ENCODE measurements around the gene BRD7. TPM values are rescaled to one million over a fixed set of nuclear protein-coding genes. Genes with fewer than 3 reads are reported as not detected.

BRD7 gene
- total and polyA plus RNA-seq, 2 of the 4 experiments (the other 2 are of a cell fraction), result 24.8 to 29.9 TPM

GRCh38 chr16:50303605-50304466, 65.0 kb downstream of the BRD7 start:
- peak; percentile 70 for DNase-seq
- dilution Hi-C loops (cut with HindIII; ENCODE audit: low sequenced_read_pairs, unreplicated experiment) (no loop called here), intact Hi-C loops (cut with micrococcal nuclease) (loop anchor here (5.0 kb wide), 3 partner anchors 37 to 237 kb away; partner anchors contain the start of genes ADCY7 and HEATR3), in situ Hi-C loops (cut with MboI; ENCODE audit: low sequenced_read_pairs) (no loop called here)
- peak overlapping the region; percentile 71 for H3K23ac ChIP-seq (ENCODE audit: low read depth, low read length)
- 0 out of 2 replicates have a peak overlapping the region, but pooled peaks have one; percentile 7 for H3K9ac ChIP-seq (ENCODE audit: low read depth, low read length)
- H3K9me1 ChIP-seq (ENCODE audit: insufficient read depth, low read length), result peaks cover 31% of the 10 kb centered on the region
- ChIA-PET CTCF (no interaction called here), POLR2A (ENCODE audit: unreplicated experiment) (no interaction called here)
- H2AK5ac ChIP-seq (ENCODE audit: low read depth, low read length), result peak overlapping the region; percentile 98
- H3K36me3 ChIP-seq (ENCODE audit: control insufficient read depth, insufficient read depth, low read length), result no peaks in the 10 kb centered on the region
- TF ChIP-seq BHLHE40 (IDR thresholded peaks at IDR 0.05; ENCODE audit: low read depth, low read length) (peak; percentile 75), MAFK (IDR thresholded peaks at IDR 0.05; ENCODE audit: low read depth, low read length) (no peak), SMC3 (IDR thresholded peaks at IDR 0.05; ENCODE audit: low read depth, low read length) (no peak), RFX5 (IDR thresholded peaks at IDR 0.05; ENCODE audit: low read depth, low read length) (no peak), NFE2L2 (IDR thresholded peaks at IDR 0.05; ENCODE audit: low read depth, low read length) (no peak), RCOR1 (IDR thresholded peaks at IDR 0.05; ENCODE audit: insufficient replicate concordance, low read length) (no peak), CHD1 (IDR thresholded peaks at IDR 0.05; ENCODE audit: low read depth, low read length) (no peak), CEBPB (IDR thresholded peaks at IDR 0.05; ENCODE audit: low read depth, low read length) (peak; percentile 97), USF2 (IDR thresholded peaks at IDR 0.05; ENCODE audit: low read depth, low read length) (peak; percentile 59), FOS (IDR thresholded peaks at IDR 0.05; ENCODE audit: low read depth, low read length) (0 out of 2 replicates have a peak, but pooled peaks have one; percentile 2), CTCF (conservative IDR thresholded peaks at IDR 0.05; ENCODE audit: low read depth, low read length) (no peak), MAZ (IDR thresholded peaks at IDR 0.05; ENCODE audit: borderline replicate concordance, low read depth, low read length) (peak; percentile 35; the same call in 1 of the 2 replicates), POLR2A (IDR thresholded peaks at IDR 0.05; ENCODE audit: low read depth, low read length) (no peak)
- peak overlapping the region; percentile 75 for H4K5ac ChIP-seq (ENCODE audit: low read depth, low read length)
- no peak overlapping the region for H3K4me2 ChIP-seq (ENCODE audit: low read depth, low read length)
- H2AFZ ChIP-seq (replicated peaks; ENCODE audit: low read length, poor library complexity), result peak overlapping the region; percentile 45
- H2BK120ac ChIP-seq (ENCODE audit: low read depth, low read length), result peak overlapping the region; percentile 94
- H3K4ac ChIP-seq (ENCODE audit: low read depth, low read length), result peak overlapping the region; percentile 93
- H3K18ac ChIP-seq (ENCODE audit: low read depth, low read length), result peak overlapping the region; percentile 80
- H3K9me3 ChIP-seq (ENCODE audit: control insufficient read depth, insufficient read depth, low read length), result no peaks in the 10 kb centered on the region
- H4K91ac ChIP-seq (ENCODE audit: insufficient read depth, low read depth, low read length), result peak overlapping the region; percentile 95
- no peaks in the 10 kb centered on the region for H4K20me1 ChIP-seq (ENCODE audit: insufficient read depth, low read length)
- H4K8ac ChIP-seq (ENCODE audit: low read depth in 2 of 2, low read length in 2 of 2), result peak overlapping the region; percentile 38 to 91
- H2BK15ac ChIP-seq (ENCODE audit: low read depth, low read length), result peak overlapping the region; percentile 90; the same call in 2 of the 3 replicates
- H2BK20ac ChIP-seq (ENCODE audit: low read depth, low read length), result peak overlapping the region; percentile 71
- 38% methylated on average over 6 of the region's 33 CpGs; no CpG with 5 or more reads in 1 of the 2 experiments for WGBS, 2 experiments (ENCODE audit: extremely low coverage in 2 of 2, insufficient read length in 1 of 2)
- H3K4me1 ChIP-seq (ENCODE audit: control insufficient read depth, insufficient read depth, low read length), result peaks cover 46% of the 10 kb centered on the region
- H3K56ac ChIP-seq (ENCODE audit: extremely low read depth, insufficient read depth, low read length), result peak overlapping the region; percentile 45; the same call in 1 of the 2 replicates
- ATAC-seq (ENCODE audit: low read depth), result peak; percentile 50
- H3K79me1 ChIP-seq (ENCODE audit: low read depth in 1 of 2, low read length in 2 of 2), result peaks cover 0 to 16% of the 10 kb centered on the region in 2 experiments; a peak in 1 of 4 replicates
- BruUV-seq (replicated peaks), result no TSS peak
- peak overlapping the region; percentile 90 for H2AK9ac ChIP-seq (replicated peaks; ENCODE audit: low read depth, low read length, poor library complexity)
- no peaks in the 10 kb centered on the region for H3K27me3 ChIP-seq (ENCODE audit: control insufficient read depth, insufficient read depth, low read length)
- H3K27ac ChIP-seq (ENCODE audit: insufficient read depth, low read length), result peak overlapping the region; percentile 63
- peak overlapping the region; percentile 96 for H2BK5ac ChIP-seq (ENCODE audit: low read depth, low read length, poor library complexity, severe bottlenecking)
- peak overlapping the region; percentile 62 for H3K14ac ChIP-seq (replicated peaks; ENCODE audit: low read depth, low read length)
- H3K4me3 ChIP-seq (ENCODE audit: insufficient read depth, low read depth, low read length), result no peak overlapping the region

Measured in IMR-90 (cell line).